ENCODE results near the gene CEP170. TPM values are rescaled to one million over a fixed set of nuclear protein-coding genes. Genes with fewer than 3 reads are reported as not detected.
"Not testable (repeated sequence)": the region's sequence is repeated elsewhere in the genome, so short reads cannot be mapped to it uniquely, and the experiment has no call there.

CEP170 gene
- total RNA-seq, 1 donor from 2014 or later = 168 TPM

GRCh38 chr1:243186201-243186995 is 68.7 kb downstream of the CEP170 start:
- H3K9me3 Mint-ChIP-seq (ENCODE audit: unreplicated experiment); H3K27me3 Mint-ChIP-seq (ENCODE audit: unreplicated experiment); H3K4me1 Mint-ChIP-seq (ENCODE audit: unreplicated experiment); H3K27ac Mint-ChIP-seq (ENCODE audit: unreplicated experiment); DNase-seq (ENCODE audit: low spot score); H3K4me3 Mint-ChIP-seq (ENCODE audit: unreplicated experiment); H3K36me3 Mint-ChIP-seq (ENCODE audit: low read depth, unreplicated experiment): not testable (repeated sequence)

- not testable (repeated sequence) for H3K9me3 Mint-ChIP-seq (ENCODE audit: unreplicated experiment); DNase-seq (ENCODE audit: low spot score); H3K36me3 Mint-ChIP-seq (ENCODE audit: low read depth, unreplicated experiment); H3K4me3 Mint-ChIP-seq (ENCODE audit: unreplicated experiment); H3K4me1 Mint-ChIP-seq (ENCODE audit: unreplicated experiment); H3K27ac Mint-ChIP-seq (ENCODE audit: unreplicated experiment); H3K27me3 Mint-ChIP-seq (ENCODE audit: unreplicated experiment)
Observed at GRCh38 chr1:243184787-243185186, 70.3 kb downstream of the CEP170 start.

GRCh38 chr1:243183661-243184060 is 71.4 kb downstream of the CEP170 start:
- H3K4me3 Mint-ChIP-seq (ENCODE audit: unreplicated experiment); H3K27me3 Mint-ChIP-seq (ENCODE audit: unreplicated experiment); H3K4me1 Mint-ChIP-seq (ENCODE audit: unreplicated experiment); H3K9me3 Mint-ChIP-seq (ENCODE audit: unreplicated experiment); H3K27ac Mint-ChIP-seq (ENCODE audit: unreplicated experiment); DNase-seq (ENCODE audit: low spot score); H3K36me3 Mint-ChIP-seq (ENCODE audit: low read depth, unreplicated experiment): not testable (repeated sequence)

- not testable (repeated sequence) for H3K27ac Mint-ChIP-seq (ENCODE audit: unreplicated experiment); H3K27me3 Mint-ChIP-seq (ENCODE audit: unreplicated experiment); H3K4me1 Mint-ChIP-seq (ENCODE audit: unreplicated experiment); H3K9me3 Mint-ChIP-seq (ENCODE audit: unreplicated experiment); H3K4me3 Mint-ChIP-seq (ENCODE audit: unreplicated experiment); DNase-seq (ENCODE audit: low spot score); H3K36me3 Mint-ChIP-seq (ENCODE audit: low read depth, unreplicated experiment)
Observed at GRCh38 chr1:243183176-243183575, 71.9 kb downstream of the CEP170 start.

GRCh38 chr1:243179720-243180119 is 75.4 kb downstream of the CEP170 start:
- Mint-ChIP-seq H3K27me3 (ENCODE audit: unreplicated experiment) (no peaks in the 10 kb centered on the region), H3K4me3 (ENCODE audit: unreplicated experiment) (no peak overlapping the region), H3K4me1 (ENCODE audit: unreplicated experiment) (no peaks in the 10 kb centered on the region), H3K27ac (ENCODE audit: unreplicated experiment) (no peak overlapping the region), H3K36me3 (ENCODE audit: low read depth, unreplicated experiment) (peaks cover 5% of the 10 kb centered on the region), H3K9me3 (ENCODE audit: unreplicated experiment) (no peaks in the 10 kb centered on the region)
- no peak for DNase-seq (ENCODE audit: low spot score)
- no peak for TF ChIP-seq CTCF (IDR thresholded peaks at IDR 0.05; ENCODE audit: unreplicated experiment)

- DNase-seq (ENCODE audit: low spot score); H3K27ac Mint-ChIP-seq (ENCODE audit: unreplicated experiment); H3K4me1 Mint-ChIP-seq (ENCODE audit: unreplicated experiment); H3K9me3 Mint-ChIP-seq (ENCODE audit: unreplicated experiment); H3K27me3 Mint-ChIP-seq (ENCODE audit: unreplicated experiment); H3K4me3 Mint-ChIP-seq (ENCODE audit: unreplicated experiment); H3K36me3 Mint-ChIP-seq (ENCODE audit: low read depth, unreplicated experiment): not testable (repeated sequence)
Observed at GRCh38 chr1:243177792-243178191, 77.3 kb downstream of the CEP170 start.

GRCh38 chr1:243173758-243174369 is 81.2 kb downstream of the CEP170 start:
- H3K4me3 Mint-ChIP-seq (ENCODE audit: unreplicated experiment); H3K4me1 Mint-ChIP-seq (ENCODE audit: unreplicated experiment); H3K9me3 Mint-ChIP-seq (ENCODE audit: unreplicated experiment); DNase-seq (ENCODE audit: low spot score); H3K27me3 Mint-ChIP-seq (ENCODE audit: unreplicated experiment); H3K27ac Mint-ChIP-seq (ENCODE audit: unreplicated experiment); H3K36me3 Mint-ChIP-seq (ENCODE audit: low read depth, unreplicated experiment): not testable (repeated sequence)

- not testable (repeated sequence) for H3K4me3 Mint-ChIP-seq (ENCODE audit: unreplicated experiment); DNase-seq (ENCODE audit: low spot score); H3K36me3 Mint-ChIP-seq (ENCODE audit: low read depth, unreplicated experiment); H3K4me1 Mint-ChIP-seq (ENCODE audit: unreplicated experiment); H3K9me3 Mint-ChIP-seq (ENCODE audit: unreplicated experiment); H3K27ac Mint-ChIP-seq (ENCODE audit: unreplicated experiment); H3K27me3 Mint-ChIP-seq (ENCODE audit: unreplicated experiment)
Observed at GRCh38 chr1:243164911-243165310, 90.2 kb downstream of the CEP170 start.

GRCh38 chr1:243150906-243151305 is 104.2 kb downstream of the CEP170 start:
- H3K4me1 Mint-ChIP-seq (ENCODE audit: unreplicated experiment); H3K9me3 Mint-ChIP-seq (ENCODE audit: unreplicated experiment); DNase-seq (ENCODE audit: low spot score): not testable (repeated sequence)

GRCh38 chr1:243149120-243149519 is 106.0 kb downstream of the CEP170 start:
- not testable (repeated sequence) for H3K9me3 Mint-ChIP-seq (ENCODE audit: unreplicated experiment); H3K4me3 Mint-ChIP-seq (ENCODE audit: unreplicated experiment); H3K36me3 Mint-ChIP-seq (ENCODE audit: low read depth, unreplicated experiment); H3K4me1 Mint-ChIP-seq (ENCODE audit: unreplicated experiment); H3K27me3 Mint-ChIP-seq (ENCODE audit: unreplicated experiment); DNase-seq (ENCODE audit: low spot score); H3K27ac Mint-ChIP-seq (ENCODE audit: unreplicated experiment)

More at GRCh38 chr1:243150906-243151305, 104.2 kb downstream of the CEP170 start:
- not testable (repeated sequence) for H3K27ac Mint-ChIP-seq (ENCODE audit: unreplicated experiment); H3K4me3 Mint-ChIP-seq (ENCODE audit: unreplicated experiment); H3K36me3 Mint-ChIP-seq (ENCODE audit: low read depth, unreplicated experiment); H3K27me3 Mint-ChIP-seq (ENCODE audit: unreplicated experiment)

- not testable (repeated sequence) for H3K36me3 Mint-ChIP-seq (ENCODE audit: low read depth, unreplicated experiment); H3K27me3 Mint-ChIP-seq (ENCODE audit: unreplicated experiment); DNase-seq (ENCODE audit: low spot score); H3K4me3 Mint-ChIP-seq (ENCODE audit: unreplicated experiment); H3K4me1 Mint-ChIP-seq (ENCODE audit: unreplicated experiment); H3K9me3 Mint-ChIP-seq (ENCODE audit: unreplicated experiment); H3K27ac Mint-ChIP-seq (ENCODE audit: unreplicated experiment)
Observed at GRCh38 chr1:243147351-243147750, 107.7 kb downstream of the CEP170 start.
